Mesodermal cell (in vitro differentiated cells): Measurements from ENCODE around the gene E4F1.

Experiments used
- H3K27ac ChIP-seq: 2 replicates; pipeline ENCODE4 v1.7.0; 2013; ENCODE audit warnings: mild to moderate bottlenecking, low read depth, low read length, moderate library complexity; ENCODE audit not compliant: severe bottlenecking
- H3K36me3 ChIP-seq: 2 replicates; pipeline ENCODE4 v1.7.1; 2013; ENCODE audit warnings: mild to moderate bottlenecking, low read length, moderate library complexity; ENCODE audit not compliant: control insufficient read depth, insufficient read depth
- H3K4me1 ChIP-seq: one replicate; pipeline ENCODE4 v1.7.1; 2013; ENCODE audit warnings: mild to moderate bottlenecking, low read length; ENCODE audit not compliant: insufficient read depth, control insufficient read depth, poor library complexity, severe bottlenecking
- H3K4me3 ChIP-seq: 2 replicates; pipeline ENCODE4 v1.7.0; 2013; ENCODE audit warnings: low read length, control low read depth, mild to moderate bottlenecking; ENCODE audit not compliant: insufficient read depth, poor library complexity, severe bottlenecking; ENCODE audit errors: extremely low read depth
- H3K9me3 ChIP-seq: 2 replicates; pipeline ENCODE4 v1.7.1; 2013; ENCODE audit warnings: mild to moderate bottlenecking, low read length, moderate library complexity; ENCODE audit not compliant: control insufficient read depth
- WGBS, 2 experiments: methylation state at CpG; one replicate each; pipeline ENCODE4 v1.1.5; 2013; ENCODE audit warnings: missing lambda C conversion rate in 2 of 2; ENCODE audit not compliant: insufficient coverage in 2 of 2; 5-methylcytosine and 5-hydroxymethylcytosine counted together

The E4F1 gene

DNA sequence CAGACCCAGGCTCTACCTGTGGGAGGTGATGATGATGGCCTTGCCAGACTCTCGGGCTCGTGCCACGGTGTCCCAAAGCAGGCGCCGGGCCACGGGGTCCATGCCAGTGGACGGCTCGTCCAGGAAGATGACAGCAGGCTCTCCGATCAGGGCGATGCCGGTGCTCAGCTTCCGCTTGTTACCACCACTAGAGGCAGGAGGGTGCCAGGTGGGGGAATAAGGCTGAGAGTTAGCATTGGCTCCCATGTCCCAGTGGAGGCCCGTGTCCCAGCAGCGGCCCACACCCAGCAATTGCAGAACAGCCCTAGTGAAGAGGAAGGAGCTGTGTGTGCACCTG lies 54.8 kb downstream of the E4F1 start:
- WGBS, 2 experiments = 71 to 78% methylated on average over 8 to 14 of the region's 14 CpGs
- no peak overlapping the region for H3K27ac ChIP-seq
- no peaks in the 10 kb centered on the region for H3K9me3 ChIP-seq
- no peaks in the 10 kb centered on the region for H3K36me3 ChIP-seq
- no peak overlapping the region for H3K4me3 ChIP-seq
- no peaks in the 10 kb centered on the region for H3K4me1 ChIP-seq

DNA sequence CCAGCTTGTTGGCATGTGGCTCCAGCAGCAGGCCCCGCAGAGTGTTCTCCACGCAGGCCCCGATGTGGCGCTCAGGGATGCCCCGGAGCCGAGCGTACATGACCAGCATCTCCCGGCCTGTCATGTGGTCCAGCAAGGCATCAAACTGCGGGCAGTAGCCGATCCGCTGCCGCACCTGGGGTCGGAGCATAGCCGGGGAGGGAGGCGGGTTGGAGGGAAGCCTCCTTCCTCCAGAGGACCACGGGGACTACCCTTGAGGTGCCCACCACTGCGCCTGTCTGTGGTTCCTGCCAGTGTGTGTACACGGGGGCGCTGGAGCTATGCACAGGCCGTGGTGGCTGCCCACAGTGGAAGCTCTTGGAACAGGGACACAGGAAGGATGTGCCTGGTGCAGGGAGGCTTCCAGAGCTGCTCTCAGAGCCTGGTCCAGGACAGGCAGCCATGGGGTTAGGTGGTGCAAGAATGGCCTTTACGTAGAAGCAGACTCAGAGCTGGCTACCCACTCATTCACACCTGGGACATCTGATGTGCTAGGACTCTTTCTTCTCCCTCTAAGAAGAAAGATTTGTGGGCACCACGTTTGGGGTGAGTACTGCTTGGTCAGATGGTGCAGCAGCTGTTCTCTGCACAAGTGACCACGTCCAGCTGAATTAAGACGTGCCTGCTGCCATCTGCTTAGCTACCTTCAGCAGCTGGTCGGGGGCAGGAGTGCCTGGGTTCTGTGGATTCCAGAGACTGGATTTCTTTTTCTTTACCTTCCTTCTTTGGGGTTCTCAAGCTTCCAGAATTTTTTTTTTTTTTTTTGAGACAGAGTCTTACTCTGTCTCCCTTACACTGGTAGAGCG lies 55.8 kb downstream of the E4F1 start:
- Histone ChIP-seq H3K9me3 (no peaks in the 10 kb centered on the region), H3K36me3 (no peaks in the 10 kb centered on the region), H3K4me3 (no peak overlapping the region), H3K4me1 (no peaks in the 10 kb centered on the region), H3K27ac (no peak overlapping the region)
- 91 to 92% methylated on average over 24 of the region's 26 CpGs for WGBS, 2 experiments

DNA sequence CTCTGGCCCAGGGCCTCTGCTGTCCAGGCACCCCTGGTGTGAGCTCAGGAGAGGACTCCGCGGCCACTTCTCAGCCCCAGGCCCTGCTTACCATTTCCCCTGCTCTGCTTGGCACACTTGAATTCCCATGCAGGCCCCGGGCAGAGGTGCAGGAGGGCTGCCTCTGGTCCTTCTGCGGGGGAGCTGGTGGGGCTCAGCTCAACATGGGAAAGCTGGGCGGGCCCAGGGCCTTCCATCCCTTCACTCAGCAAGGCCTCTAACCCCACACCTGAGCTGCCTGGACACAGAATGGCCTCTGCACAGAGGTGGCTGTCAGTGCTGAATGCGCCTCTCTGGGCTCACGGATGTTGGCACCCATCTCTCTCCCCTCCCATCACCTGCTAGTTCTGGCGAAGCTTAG lies 57.1 kb downstream of the E4F1 start:
- no peaks in the 10 kb centered on the region for H3K36me3 ChIP-seq
- no peaks in the 10 kb centered on the region for H3K4me1 ChIP-seq
- H3K9me3 ChIP-seq = no peaks in the 10 kb centered on the region
- H3K4me3 ChIP-seq = no peak overlapping the region
- H3K27ac ChIP-seq = no peak overlapping the region
- WGBS, 2 experiments = 87 to 97% methylated on average over 6 of the region's 8 CpGs

DNA sequence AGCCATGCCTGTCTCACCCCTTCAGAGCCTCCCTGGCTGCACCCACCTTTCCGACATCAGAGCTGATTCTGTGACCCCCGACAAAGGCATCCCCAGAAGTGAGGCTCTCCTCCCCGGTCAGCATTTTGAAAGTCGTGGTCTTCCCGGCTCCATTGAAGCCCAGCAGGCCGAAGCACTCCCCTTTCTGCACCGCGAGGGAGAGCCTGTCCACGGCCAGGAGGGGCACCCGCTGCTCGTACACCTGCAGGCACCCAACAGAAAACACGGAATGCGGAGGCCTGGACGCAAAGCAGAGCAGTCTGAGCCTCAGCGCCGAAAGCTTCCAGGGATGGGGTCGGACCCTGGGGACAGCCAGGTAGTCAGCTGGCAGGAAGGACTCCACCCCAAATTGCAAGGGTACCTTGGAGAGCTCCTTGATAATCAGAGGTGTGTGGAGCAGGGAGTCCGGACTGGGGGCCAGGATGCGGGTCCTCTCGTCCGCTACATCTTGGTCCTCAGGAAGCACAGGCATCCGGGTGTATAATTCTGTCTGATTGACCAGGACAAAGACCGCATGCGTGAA lies 57.7 kb downstream of the E4F1 start:
- Histone ChIP-seq H3K9me3 (no peaks in the 10 kb centered on the region), H3K4me3 (no peak overlapping the region), H3K4me1 (no peaks in the 10 kb centered on the region), H3K27ac (no peak overlapping the region), H3K36me3 (no peaks in the 10 kb centered on the region)
- 89 to 94% methylated on average over 22 to 24 of the region's 24 CpGs for WGBS, 2 experiments

DNA sequence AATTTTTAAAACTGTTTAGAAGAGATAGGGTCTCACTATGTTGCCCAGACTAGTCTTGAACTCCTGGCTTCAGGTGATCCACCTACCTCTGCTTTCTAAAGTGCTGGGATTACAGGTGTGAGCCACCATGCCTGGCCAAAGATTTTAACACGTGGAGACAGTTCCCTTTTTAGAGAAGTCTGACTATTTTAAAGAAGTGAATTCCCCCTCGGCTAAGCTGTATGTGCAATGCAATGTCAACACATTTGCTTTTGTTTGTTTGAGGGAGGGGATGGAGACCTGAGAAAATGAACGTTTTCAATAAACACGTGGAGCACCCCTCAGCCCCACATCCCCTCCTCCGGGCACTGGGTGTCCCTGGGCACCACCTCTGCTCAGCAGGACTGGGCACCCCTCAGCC lies 58.9 kb downstream of the E4F1 start:
- H3K36me3 ChIP-seq = no peaks in the 10 kb centered on the region
- no peak overlapping the region for H3K4me3 ChIP-seq
- no peaks in the 10 kb centered on the region for H3K4me1 ChIP-seq
- WGBS, 2 experiments = 50 to 86% methylated on average over 1 to 2 of the region's 5 CpGs
- no peaks in the 10 kb centered on the region for H3K9me3 ChIP-seq
- no peak overlapping the region for H3K27ac ChIP-seq

DNA sequence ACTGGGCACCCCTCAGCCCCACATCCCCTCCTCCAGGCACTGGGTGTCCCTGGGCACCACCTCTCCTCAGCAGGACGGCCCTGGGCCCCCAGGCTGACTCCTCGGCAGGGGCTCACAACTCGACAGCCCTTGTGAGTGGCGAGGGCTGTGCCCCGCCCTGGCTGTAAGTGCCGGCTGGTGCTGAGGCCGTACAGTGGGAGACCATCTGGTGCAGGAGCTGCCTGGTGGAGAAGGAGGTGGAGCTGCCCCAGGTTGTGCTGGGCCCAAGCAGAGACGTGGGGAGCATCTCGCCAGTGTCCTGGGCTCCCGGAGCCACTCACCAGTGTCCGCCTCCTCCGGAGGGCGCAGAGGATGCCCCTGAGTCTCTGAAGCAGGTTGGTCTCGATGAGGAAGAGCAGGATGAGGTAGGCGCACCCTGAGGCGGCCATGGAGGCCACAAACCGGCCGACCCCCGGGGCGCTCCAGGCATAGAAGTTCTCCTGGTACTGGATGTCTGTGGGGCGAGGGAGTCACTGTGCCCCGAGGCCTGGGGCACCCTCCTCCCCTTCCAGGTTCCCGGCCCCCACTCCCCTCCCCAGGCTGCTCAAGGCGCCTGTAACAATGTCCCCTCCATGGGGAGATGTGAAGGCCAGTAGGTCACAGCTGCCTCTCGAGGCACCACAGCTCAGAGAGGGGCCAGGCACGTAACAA lies 59.6 kb downstream of the E4F1 start:
- Histone ChIP-seq H3K4me3 (no peak overlapping the region), H3K36me3 (no peaks in the 10 kb centered on the region), H3K9me3 (no peaks in the 10 kb centered on the region), H3K27ac (no peak overlapping the region), H3K4me1 (no peaks in the 10 kb centered on the region)
- 86 to 89% methylated on average over 14 to 19 of the region's 26 CpGs for WGBS, 2 experiments

DNA sequence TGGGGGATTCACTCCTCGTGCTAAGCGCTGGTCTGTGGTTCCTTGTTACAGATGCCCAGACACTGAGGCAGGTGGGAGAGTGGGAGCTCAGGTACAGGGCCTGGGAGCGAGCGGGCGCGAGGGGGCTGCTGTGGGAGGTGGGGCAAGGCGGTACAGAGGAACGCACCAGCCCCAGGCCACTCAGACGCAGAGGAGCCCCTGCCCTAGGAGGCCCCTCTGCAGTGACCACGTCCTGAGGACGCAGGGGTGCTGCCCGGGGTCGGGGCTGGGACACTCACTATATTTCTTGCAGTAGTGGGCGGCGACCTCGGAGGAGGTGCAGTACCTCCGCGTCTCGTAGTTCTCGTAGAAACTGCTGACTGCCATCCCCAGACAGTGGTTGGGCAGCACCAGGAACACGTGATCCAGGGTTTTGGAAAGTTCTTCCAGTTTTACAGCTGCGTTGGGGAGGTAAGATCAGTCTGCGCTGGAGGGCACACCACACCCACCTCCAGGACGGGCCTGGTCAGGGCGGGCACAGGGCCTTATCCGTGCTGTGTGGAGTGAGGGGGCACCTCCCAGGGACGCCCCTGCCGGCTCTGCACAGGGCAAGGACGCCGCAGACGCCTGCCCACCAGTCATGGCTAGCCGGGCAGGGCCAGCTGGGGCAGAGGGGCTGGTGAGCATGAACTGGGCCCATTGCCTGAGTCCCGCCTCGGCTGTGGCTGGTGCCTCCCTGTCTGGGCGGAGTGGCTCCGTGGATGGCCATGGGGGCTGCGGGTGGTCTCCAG lies 60.8 kb downstream of the E4F1 start:
- H3K36me3 ChIP-seq = no peaks in the 10 kb centered on the region
- no peaks in the 10 kb centered on the region for H3K9me3 ChIP-seq
- no peaks in the 10 kb centered on the region for H3K4me1 ChIP-seq
- 90 to 91% methylated on average over 24 to 28 of the region's 37 CpGs for WGBS, 2 experiments
- H3K27ac ChIP-seq = no peak overlapping the region
- no peak overlapping the region for H3K4me3 ChIP-seq

DNA sequence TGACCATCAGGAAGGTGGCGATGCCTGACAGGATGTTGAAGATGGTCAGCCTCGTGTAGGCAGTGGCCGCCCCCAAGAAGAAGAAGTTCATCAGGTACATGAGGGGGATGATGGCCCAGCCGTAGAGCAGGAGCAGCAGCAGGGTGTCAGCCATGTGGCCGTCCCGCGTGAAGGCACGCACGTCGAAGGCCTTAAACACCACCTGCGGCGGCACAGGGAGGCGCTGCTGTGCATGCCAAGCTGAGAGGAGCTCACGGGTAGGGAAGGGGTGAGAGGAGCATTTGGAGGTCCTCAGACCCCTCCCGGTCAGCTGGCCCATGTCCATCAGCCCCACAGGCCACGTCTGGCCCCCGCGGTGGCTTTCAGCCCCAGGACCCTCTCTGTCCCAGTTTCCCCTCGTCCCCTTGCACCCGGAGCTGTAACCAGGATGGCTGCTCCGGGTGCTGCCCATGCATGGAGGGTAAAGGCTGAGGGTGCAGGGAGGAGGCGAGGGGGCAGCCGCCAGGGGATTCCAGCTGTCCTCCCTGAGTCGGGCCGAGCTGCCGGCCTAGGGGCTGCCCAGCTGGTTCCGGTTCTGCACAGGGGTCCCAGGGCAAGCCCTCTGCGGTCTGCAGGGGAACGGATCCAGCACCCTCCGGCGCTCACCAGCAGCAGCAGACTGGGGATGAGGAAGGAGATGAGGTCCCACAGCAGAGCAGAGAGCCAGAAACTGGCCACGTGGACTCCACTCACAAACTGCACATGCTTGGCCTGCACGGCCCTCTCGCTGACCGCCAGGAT lies 61.6 kb downstream of the E4F1 start:
- WGBS, 2 experiments = 90% methylated on average over 27 to 31 of the region's 35 CpGs
- Histone ChIP-seq H3K4me1 (no peaks in the 10 kb centered on the region), H3K9me3 (no peaks in the 10 kb centered on the region), H3K36me3 (no peaks in the 10 kb centered on the region), H3K27ac (no peak overlapping the region), H3K4me3 (no peak overlapping the region)
